IgD-negative memory B cell (primary cell): Measurements from ENCODE around the gene FBN1. TPM values are rescaled to one million over a fixed set of nuclear protein-coding genes. Genes with fewer than 3 reads are reported as not detected.

Source experiments
- H3K27ac Mint-ChIP-seq, 3 donors: one replicate each; pipeline ENCODE4 v1.8.0; 2020 to 2022; ENCODE audit warnings: mild to moderate bottlenecking in 3 of 3, mixed read lengths in 3 of 3, moderate library complexity in 1 of 3
- H3K27me3 Mint-ChIP-seq: one replicate; pipeline ENCODE4 v1.8.0; 2021; ENCODE audit warnings: mixed read lengths
- H3K36me3 Mint-ChIP-seq: one replicate; pipeline ENCODE4 v1.8.0; 2020; ENCODE audit warnings: mild to moderate bottlenecking, mixed read lengths
- H3K4me1 Mint-ChIP-seq, 3 donors: one replicate each; pipeline ENCODE4 v1.8.0; 2020 to 2022; ENCODE audit warnings: mixed read lengths in 3 of 3, mild to moderate bottlenecking in 1 of 3
- H3K4me3 Mint-ChIP-seq, 4 donors: one replicate each; pipeline ENCODE4 v1.8.0; 2020 to 2022; ENCODE audit warnings: mild to moderate bottlenecking in 4 of 4, mixed read lengths in 4 of 4, moderate library complexity in 3 of 4
- H3K9me3 Mint-ChIP-seq, 3 donors: one replicate each; pipeline ENCODE4 v1.8.0; 2020 to 2021; ENCODE audit warnings: mixed read lengths in 3 of 3, mild to moderate bottlenecking in 1 of 3
- polyA plus RNA-seq: library from polyadenylated mRNA; unstranded; fragments of 300-500 nt; fragmentation: Illumina TruSeq; gene quantifications from one replicate; pipeline ENCODE4 v1.2.3, GENCODE V29; 2021

The FBN1 gene
- polyA plus RNA-seq, 1 donor from 2014 or later, result not detected

DNA sequence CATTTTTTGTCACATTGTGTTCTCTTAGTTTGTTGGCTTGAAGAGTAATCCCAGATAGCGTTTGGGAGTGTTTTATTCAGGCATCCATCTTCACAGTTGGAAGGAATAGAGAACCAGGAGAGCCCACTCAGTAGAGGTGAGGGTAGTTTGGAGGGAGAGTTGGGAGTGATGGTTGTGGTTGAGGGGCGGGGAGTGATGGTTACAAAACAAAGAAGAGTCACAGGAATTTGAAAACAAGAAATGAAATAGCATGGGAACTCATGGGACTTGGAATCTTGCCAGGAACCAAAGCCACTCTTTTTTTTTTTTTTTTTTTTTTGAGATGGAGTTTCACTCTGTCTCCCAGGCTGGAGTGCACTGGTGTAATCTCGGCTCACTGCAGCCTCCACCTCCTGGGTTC, 278.0 kb downstream of the FBN1 start:
- Mint-ChIP-seq H3K27ac (no peak overlapping the region), H3K36me3 (no peaks in the 10 kb centered on the region), H3K9me3 (no peaks in the 10 kb centered on the region), H3K4me1 (no peaks in the 10 kb centered on the region), H3K4me3 (no peak overlapping the region), H3K27me3 (peaks cover 7% of the 10 kb centered on the region)

GRCh38 chr15:48366584-48367312, 278.8 kb downstream of the FBN1 start:
- peaks cover 0 to 2% (median 0%) of the 10 kb centered on the region in 3 donors for H3K9me3 Mint-ChIP-seq
- H3K4me3 Mint-ChIP-seq, result no peak overlapping the region
- no peaks in the 10 kb centered on the region for H3K4me1 Mint-ChIP-seq
- peaks cover 7% of the 10 kb centered on the region for H3K27me3 Mint-ChIP-seq
- no peaks in the 10 kb centered on the region for H3K36me3 Mint-ChIP-seq
- H3K27ac Mint-ChIP-seq, result no peak overlapping the region

- Mint-ChIP-seq H3K27ac (no peak overlapping the region), H3K9me3 (peaks cover 0 to 5% (median 0%) of the 10 kb centered on the region in 3 donors), H3K36me3 (no peaks in the 10 kb centered on the region), H3K4me1 (no peaks in the 10 kb centered on the region), H3K27me3 (peaks cover 7% of the 10 kb centered on the region), H3K4me3 (no peak overlapping the region)
Observed at GRCh38 chr15:48365575-48365974, 279.9 kb downstream of the FBN1 start.

GRCh38 chr15:48363474-48363873, 282.0 kb downstream of the FBN1 start:
- peaks cover 7% of the 10 kb centered on the region for H3K27me3 Mint-ChIP-seq
- peaks cover 5% of the 10 kb centered on the region in 3 donors for H3K4me1 Mint-ChIP-seq
- H3K9me3 Mint-ChIP-seq, result peaks cover 0 to 5% (median 0%) of the 10 kb centered on the region in 3 donors
- no peak overlapping the region for H3K27ac Mint-ChIP-seq
- no peaks in the 10 kb centered on the region for H3K36me3 Mint-ChIP-seq
- no peak overlapping the region for H3K4me3 Mint-ChIP-seq

- Mint-ChIP-seq H3K4me3 (no peak overlapping the region), H3K27ac (no peak overlapping the region), H3K27me3 (peaks cover 2% of the 10 kb centered on the region), H3K4me1 (peaks cover 6 to 10% (median 7%) of the 10 kb centered on the region in 3 donors), H3K9me3 (peaks cover 0 to 5% (median 0%) of the 10 kb centered on the region in 3 donors), H3K36me3 (no peaks in the 10 kb centered on the region)
Observed at GRCh38 chr15:48361685-48362084, 283.8 kb downstream of the FBN1 start.

DNA sequence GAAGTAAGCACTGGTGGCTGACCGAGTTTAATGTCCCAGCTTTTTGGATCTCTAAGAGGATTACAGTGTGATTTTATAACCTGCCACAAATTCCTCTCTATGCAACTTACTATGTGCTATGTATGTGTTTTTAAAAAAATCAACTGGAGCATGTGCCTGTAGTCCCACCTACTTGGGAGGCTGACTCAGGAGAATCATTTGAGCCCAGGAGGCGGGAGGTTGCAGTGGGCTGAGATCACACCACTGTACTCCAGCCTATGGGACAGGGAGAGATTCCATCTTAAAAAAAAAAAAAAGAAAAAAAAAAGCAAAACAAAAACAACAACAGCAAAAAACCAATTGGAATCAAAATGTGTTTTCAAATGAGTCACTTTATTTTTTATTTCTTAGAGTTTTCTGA, 284.7 kb downstream of the FBN1 start:
- no peak overlapping the region for H3K4me3 Mint-ChIP-seq
- H3K4me1 Mint-ChIP-seq, result peaks cover 6 to 10% (median 7%) of the 10 kb centered on the region in 3 donors
- peaks cover 2% of the 10 kb centered on the region for H3K27me3 Mint-ChIP-seq
- no peak overlapping the region for H3K27ac Mint-ChIP-seq
- H3K36me3 Mint-ChIP-seq, result no peaks in the 10 kb centered on the region
- H3K9me3 Mint-ChIP-seq, result peaks cover 0 to 5% (median 0%) of the 10 kb centered on the region in 3 donors

Other genes with a start within 250 kb of the FBN1 start
- gene CEP152, start 165.4 kb upstream of the FBN1 start, polyA plus RNA-seq, result 8.4 TPM
- gene EID1, start 232.4 kb upstream of the FBN1 start, polyA plus RNA-seq, result 140 TPM